Endometrial microvascular endothelial cells (primary cell): Measurements from ENCODE around the gene KCNIP4. TPM values are rescaled to one million over a fixed set of nuclear protein-coding genes. Genes with fewer than 3 reads are reported as not detected.

Experiments
- in situ Hi-C: cut with HindIII; loops from 2 replicates; pipeline ENCODE4 v1.10.0; 2017; ENCODE audit warnings: low sequenced_read_pairs, low pct_unique_long_range_greater_than_20kb; ENCODE audit errors: inconsistent ontology term
- total RNA-seq: library from RNA; depleted of rRNA; stranded (reverse); fragments of >200 nt; gene quantifications from one replicate; pipeline ENCODE4 v1.2.3, GENCODE V29; 2015; ENCODE audit errors: inconsistent ontology term

The KCNIP4 gene
- total RNA-seq, 1 donor from 2014 or later = not detected

DNA sequence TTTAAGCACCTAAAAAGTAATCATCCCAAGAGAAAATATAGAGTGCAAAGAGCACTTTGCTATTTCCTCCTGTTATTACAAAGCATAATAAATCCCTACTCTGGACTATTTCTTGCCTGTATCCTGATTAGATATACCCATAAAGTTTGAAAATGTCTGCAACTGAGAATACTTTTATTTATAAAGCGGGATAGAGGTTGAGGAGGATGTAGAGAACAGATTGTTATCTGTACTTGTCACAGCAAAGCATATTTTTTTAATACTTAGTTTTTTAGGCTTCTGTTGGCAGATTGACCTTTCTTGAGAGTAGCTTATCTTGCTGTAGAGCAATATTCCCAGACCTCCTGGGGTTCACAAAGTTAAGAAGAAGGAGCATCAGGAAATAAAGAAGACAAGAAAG is 396.1 kb downstream of the KCNIP4 start:
- in situ Hi-C loops = no loop called here

DNA sequence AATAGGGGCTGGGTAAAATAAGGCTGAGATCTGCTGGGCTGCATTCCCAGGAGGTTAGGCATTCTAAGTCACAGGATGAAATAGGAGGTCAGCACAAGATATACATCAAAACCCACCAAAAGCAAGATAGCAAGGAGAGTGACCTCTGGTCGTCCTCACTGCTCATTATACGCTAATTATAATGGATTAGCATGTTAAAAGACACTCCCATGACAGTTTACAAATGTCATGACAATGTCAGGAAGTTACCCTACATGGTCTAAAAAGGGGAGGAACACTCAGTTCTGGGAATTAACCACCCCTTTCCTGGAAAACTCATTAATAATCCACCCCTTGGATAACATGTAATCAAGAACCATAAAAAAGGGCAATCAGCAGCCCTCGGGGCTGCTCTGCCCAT is 403.6 kb downstream of the KCNIP4 start:
- in situ Hi-C loops = no loop called here

DNA sequence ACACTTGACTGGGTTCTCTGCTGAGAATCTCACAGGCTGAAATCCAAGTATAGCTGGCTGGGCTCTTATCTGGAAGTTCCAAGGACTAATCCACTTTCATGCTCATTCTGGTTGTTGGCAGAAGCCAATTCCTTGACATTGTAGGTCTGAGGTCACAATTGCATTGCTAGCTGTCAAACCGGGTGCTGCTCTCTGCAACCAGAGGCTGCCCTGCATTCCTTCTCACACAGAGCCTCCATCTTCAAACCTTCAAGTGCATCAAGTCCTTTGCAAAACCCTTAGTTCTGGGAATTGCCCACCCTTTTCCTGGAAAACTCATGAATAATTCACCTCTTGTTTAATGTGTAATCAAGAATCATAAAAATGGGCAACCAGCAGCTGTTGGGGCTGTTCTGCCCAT is 404.2 kb downstream of the KCNIP4 start:
- in situ Hi-C loops = no loop called here

- in situ Hi-C loops = no loop called here
Observed at GRCh38 chr4:21543514-21543913, 405.1 kb downstream of the KCNIP4 start.

- in situ Hi-C loops = no loop called here
Observed at GRCh38 chr4:21535898-21536297, 412.7 kb downstream of the KCNIP4 start.

GRCh38 chr4:21531048-21531447 is 417.5 kb downstream of the KCNIP4 start:
- in situ Hi-C loops = no loop called here

DNA sequence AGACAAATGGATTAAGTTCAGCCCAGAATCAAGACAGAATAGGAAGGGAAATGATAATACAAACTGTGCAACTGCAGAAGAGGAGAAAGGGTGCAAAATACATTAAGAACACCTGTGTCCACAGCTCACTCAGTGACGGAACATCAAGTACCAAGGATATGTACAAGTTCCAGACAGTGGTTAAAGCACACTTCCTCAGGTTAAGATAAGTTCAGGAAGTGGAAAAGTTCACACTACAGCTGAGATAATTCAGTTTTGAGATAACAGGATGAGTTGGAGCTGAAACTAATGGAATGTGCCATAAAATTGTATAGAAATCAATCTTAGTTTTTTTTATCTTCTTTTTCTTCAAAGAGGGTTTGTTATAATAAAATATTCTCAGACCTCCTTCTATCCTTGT is 419.4 kb downstream of the KCNIP4 start:
- in situ Hi-C loops = no loop called here

DNA sequence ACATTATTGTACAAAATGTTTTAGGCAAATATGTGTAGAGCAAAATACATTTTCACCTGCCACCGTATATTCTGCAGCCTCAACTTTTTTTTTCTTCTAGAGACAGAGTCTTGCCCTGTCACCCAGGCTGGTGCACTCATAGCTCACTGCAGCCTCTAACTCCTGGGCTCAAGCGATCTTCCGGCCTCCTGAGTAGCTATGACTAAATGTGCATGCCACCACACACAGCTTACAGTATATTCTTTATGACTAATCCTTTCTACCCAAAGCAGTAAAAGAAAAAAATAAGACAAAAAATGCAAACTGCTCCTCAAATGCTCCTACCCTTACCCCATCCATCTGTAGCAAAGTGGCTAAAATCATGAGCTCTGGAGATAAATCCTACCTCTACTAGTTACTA is 426.3 kb downstream of the KCNIP4 start:
- in situ Hi-C loops = no loop called here

DNA sequence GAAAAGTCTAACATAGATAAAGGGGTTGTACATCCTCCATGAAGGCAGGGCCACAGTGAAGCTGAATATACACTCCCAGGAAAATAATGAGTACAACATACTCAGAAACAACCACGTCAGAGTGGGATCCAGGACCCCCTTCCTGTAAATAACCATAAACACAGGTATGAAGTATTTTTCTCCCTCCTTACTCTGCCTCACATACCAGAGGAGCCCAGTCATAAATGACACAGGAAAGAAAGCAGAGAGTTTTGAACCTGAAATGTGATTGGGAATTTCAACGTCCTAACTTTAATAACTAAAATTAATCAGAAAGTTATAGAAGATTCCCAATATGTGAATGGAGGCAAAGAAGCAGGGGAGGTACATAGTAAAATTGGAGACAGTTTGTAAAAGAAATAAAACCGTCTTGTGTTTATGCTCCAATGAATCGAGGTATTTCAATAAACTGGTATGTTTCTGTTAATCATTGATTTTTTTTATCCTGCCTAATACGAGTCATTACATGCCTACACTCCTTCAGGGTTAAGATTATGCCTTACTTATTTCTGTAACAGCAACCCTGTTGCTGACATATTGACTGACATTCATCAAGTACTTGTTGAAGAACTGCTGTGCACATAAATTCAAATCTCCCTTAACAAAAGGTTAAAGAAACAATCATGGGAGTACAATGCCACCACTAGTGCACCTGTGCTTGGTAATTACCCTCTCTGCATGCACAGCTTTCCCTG is 431.3 kb downstream of the KCNIP4 start:
- in situ Hi-C loops = no loop called here

- in situ Hi-C loops = no loop called here
Observed at GRCh38 chr4:21514022-21514694, 434.4 kb downstream of the KCNIP4 start.

DNA sequence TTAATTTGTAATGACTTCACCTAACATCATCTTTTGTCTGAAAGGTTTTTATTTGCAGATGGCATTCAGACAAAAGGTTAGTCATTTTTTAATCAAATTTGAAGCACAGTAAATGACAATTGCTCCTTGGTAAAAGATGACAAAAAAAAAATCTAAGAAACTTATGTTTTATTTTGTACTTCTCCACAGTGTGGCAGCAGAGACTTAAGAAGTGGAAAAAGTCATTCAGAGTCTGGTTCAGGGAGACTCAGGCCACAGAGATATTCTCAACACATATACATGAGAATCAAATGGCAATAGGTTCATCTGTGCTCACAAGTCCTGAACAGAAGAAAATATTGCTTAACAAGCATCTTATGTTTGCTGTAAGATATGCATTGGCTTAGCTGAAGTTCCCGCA is 436.2 kb downstream of the KCNIP4 start:
- in situ Hi-C loops = no loop called here

GRCh38 chr4:21507439-21507838 is 441.1 kb downstream of the KCNIP4 start:
- in situ Hi-C loops = no loop called here

- in situ Hi-C loops = no loop called here
Observed at GRCh38 chr4:21490682-21491081, 457.9 kb downstream of the KCNIP4 start.

DNA sequence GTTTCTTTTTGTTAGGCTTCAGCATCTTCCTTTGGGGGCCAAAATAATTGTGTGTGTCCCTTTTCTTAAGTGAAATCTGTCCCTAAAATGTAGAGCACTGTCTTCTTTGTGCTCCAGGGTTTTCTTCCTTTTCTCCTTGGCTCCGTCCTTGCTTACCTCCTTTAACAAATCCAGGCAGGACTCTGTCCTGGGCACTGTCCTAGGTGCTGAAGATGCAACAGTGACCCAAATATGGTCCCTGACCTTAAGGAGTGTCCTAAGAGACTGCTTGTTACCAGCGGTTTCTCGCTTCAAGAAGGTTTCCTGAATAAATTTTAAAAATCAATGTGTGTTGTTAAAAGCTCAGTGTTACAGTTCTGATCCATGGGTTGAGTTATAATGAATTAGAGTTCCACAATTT is 471.8 kb downstream of the KCNIP4 start:
- in situ Hi-C loops = no loop called here

DNA sequence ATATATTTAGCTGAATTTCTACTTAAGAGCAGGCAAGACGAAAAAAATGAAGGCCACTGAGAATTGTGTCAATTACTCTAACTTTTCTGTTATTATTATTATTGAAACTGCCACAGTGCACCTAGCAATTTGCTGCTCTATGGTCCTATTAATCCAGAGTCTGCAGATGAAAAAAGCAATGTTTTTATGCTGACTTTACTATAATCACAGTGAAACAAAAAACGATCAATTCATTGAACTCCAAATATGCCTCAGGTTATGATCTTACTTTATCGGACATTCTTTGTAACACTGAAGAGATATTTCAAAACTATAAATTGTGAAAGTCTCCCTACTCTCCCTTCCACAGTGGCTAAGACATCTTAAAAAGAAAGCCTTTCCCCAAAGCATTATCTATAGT is 474.4 kb downstream of the KCNIP4 start:
- in situ Hi-C loops = no loop called here

- in situ Hi-C loops = no loop called here
Observed at GRCh38 chr4:21470535-21470934, 478.0 kb downstream of the KCNIP4 start.

DNA sequence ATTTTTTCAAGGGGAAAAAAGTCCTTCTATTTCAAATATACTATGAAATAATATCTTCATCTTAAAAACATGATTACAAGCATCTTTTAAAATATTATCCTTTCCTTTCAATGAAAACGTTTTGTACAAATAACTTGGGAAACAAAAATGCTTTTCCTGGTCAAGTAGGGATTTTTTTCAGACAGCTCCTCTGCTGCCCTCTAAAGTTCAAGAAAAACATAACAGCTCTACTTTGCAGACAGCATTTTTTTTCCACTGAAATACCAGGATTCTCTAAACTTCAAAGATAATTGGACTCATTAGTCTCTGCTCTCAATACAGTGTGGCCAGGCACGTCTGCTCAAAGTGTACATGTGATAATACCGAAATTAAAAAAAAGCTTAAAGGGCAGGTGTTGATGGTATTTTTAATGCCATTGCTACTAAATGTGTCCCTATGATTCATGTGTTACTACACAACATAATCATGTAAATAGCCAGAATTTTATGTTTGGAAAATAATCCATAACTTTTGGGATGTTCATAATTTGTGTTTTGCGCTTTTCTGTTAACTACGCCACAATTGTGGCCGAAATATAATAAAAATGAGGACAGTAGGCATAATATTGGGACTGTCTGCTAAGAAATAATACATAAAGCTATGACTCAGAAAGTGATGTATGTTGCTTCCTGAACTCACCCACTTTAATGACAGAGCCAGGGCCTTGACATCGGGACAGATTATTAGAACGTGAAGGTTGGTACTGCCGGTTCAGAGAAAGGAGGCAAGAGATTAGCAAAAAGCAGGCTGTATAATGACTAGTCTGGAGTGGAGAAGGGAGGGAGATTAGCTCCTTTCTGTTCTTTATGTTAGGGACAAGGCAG is 478.9 kb downstream of the KCNIP4 start:
- in situ Hi-C loops = no loop called here

DNA sequence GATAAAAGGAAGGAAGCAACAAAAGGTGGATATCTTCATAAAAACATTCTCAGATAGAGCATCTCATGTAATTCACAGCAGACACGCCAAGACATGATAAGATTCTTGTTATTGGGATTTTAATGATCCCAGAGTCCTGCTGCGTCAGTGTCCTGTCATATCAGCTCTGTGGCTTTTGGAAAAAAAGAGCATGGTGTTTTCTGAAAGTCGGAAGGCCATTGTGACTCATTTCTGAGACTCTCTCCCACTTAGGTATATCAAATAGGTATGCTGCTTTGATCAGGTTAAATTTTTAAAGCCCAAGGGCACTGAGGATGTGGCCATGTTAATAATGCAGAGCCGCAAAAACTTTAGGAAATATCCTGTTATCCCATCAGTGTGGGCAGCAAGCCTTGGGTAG is 481.0 kb downstream of the KCNIP4 start:
- in situ Hi-C loops = no loop called here

GRCh38 chr4:21457086-21457840 is 491.3 kb downstream of the KCNIP4 start:
- in situ Hi-C loops = no loop called here
